KBM-7 (cell line): ENCODE data around the gene LEMD1.
"Not testable (repeated sequence)": the region's sequence is repeated elsewhere in the genome, so short reads cannot be mapped to it uniquely, and the experiment has no call there.

Source experiments
- DNase-seq: peaks from one replicate; pipeline ENCODE4 v3.0.0-alpha.2; 2015
- in situ Hi-C: fragments of 300-500 bp; cut with MboI; formaldehyde crosslinking; loops from 2 replicates; pipeline ENCODE4 v1.14.3; 2020; ENCODE audit warnings: low sequenced_read_pairs, low pct_unique_long_range_greater_than_20kb, mixed read lengths

LEMD1 gene

GRCh38 chr1:205395616-205396015 is 26.2 kb downstream of the LEMD1 start:
- in situ Hi-C loops, result no loop called here
- DNase-seq, result no peak

- DNase-seq, result no peak
- in situ Hi-C loops, result no loop called here
Measured at GRCh38 chr1:205392650-205393049, 29.2 kb downstream of the LEMD1 start.

GRCh38 chr1:205391386-205391785 is 30.5 kb downstream of the LEMD1 start:
- no peak for DNase-seq
- in situ Hi-C loops, result no loop called here

GRCh38 chr1:205387845-205388244 is 34.0 kb downstream of the LEMD1 start:
- DNase-seq, result no peak
- in situ Hi-C loops, result no loop called here

GRCh38 chr1:205382990-205383389 is 38.9 kb downstream of the LEMD1 start:
- in situ Hi-C loops, DNase-seq: not testable (repeated sequence)

GRCh38 chr1:205382561-205382960 is 39.3 kb downstream of the LEMD1 start:
- DNase-seq, result no peak
- in situ Hi-C loops, result no loop called here

- in situ Hi-C loops, result no loop called here
- DNase-seq, result no peak
Measured at GRCh38 chr1:205381305-205381704, 40.6 kb downstream of the LEMD1 start.

GRCh38 chr1:205380882-205381281 is 41.0 kb downstream of the LEMD1 start:
- in situ Hi-C loops, result no loop called here
- DNase-seq, result no peak

- DNase-seq, result no peak
- in situ Hi-C loops, result no loop called here
Measured at GRCh38 chr1:205379056-205379455, 42.8 kb downstream of the LEMD1 start.

- in situ Hi-C loops, result no loop called here
- no peak for DNase-seq
Measured at GRCh38 chr1:205377355-205377754, 44.5 kb downstream of the LEMD1 start.

GRCh38 chr1:205376739-205377138 is 45.1 kb downstream of the LEMD1 start:
- in situ Hi-C loops, result no loop called here
- DNase-seq, result no peak

- in situ Hi-C loops, result no loop called here
- no peak for DNase-seq
Measured at GRCh38 chr1:205375835-205376545, 45.9 kb downstream of the LEMD1 start.

- in situ Hi-C loops, result no loop called here
- no peak for DNase-seq
Measured at GRCh38 chr1:205374210-205375078, 47.4 kb downstream of the LEMD1 start.

- in situ Hi-C loops, result no loop called here
- DNase-seq, result no peak
Measured at GRCh38 chr1:205373798-205374175, 48.1 kb downstream of the LEMD1 start.

GRCh38 chr1:205373022-205373797 is 48.6 kb downstream of the LEMD1 start:
- in situ Hi-C loops, result no loop called here

GRCh38 chr1:205371871-205372660 is 49.8 kb downstream of the LEMD1 start:
- in situ Hi-C loops, result no loop called here
- no peak for DNase-seq

More at GRCh38 chr1:205373022-205373797, 48.6 kb downstream of the LEMD1 start:
- no peak for DNase-seq

GRCh38 chr1:205370780-205371179 is 51.1 kb downstream of the LEMD1 start:
- in situ Hi-C loops, result no loop called here
- DNase-seq, result no peak

GRCh38 chr1:205369701-205370123 is 52.1 kb downstream of the LEMD1 start:
- in situ Hi-C loops, result no loop called here

GRCh38 chr1:205368478-205368877 is 53.4 kb downstream of the LEMD1 start:
- in situ Hi-C loops, result no loop called here
- DNase-seq, result no peak

More at GRCh38 chr1:205369701-205370123, 52.1 kb downstream of the LEMD1 start:
- DNase-seq, result no peak
